Mammary epithelial cell (primary cell): Measurements from ENCODE around the gene CBFA2T3.

Experiments
- CTCF ChIP-seq, 2 donors: IDR thresholded peaks in 1 of 2; conservative IDR thresholded peaks in 1 of 2; 2 replicates each; pipeline ENCODE4 v1.5.1; 2011 to 2012; ENCODE audit warnings: inconsistent platforms in 2 of 2, low read length in 2 of 2, mild to moderate bottlenecking in 2 of 2, control low read depth in 1 of 2, low read depth in 1 of 2; ENCODE audit not compliant: insufficient read depth in 1 of 2; ENCODE audit errors: extremely low read depth in 1 of 2
- EZH2 ChIP-seq: IDR thresholded peaks from 2 replicates; pipeline ENCODE4 v1.6.1; 2012; ENCODE audit warnings: low read length, inconsistent platforms, borderline replicate concordance

GRCh38 chr16:89018282-89019158, 41.5 kb upstream of the CBFA2T3 start:
- TF ChIP-seq CTCF (conservative IDR thresholded peaks at IDR 0.05 in 1 of 2, IDR thresholded peaks at IDR 0.05 in 1 of 2; ENCODE audit: extremely low read depth in 1 of 2, insufficient read depth in 1 of 2, low read depth in 1 of 2, low read length in 2 of 2) (no peak), EZH2 (no peak)
